ENCODE measurements around the gene GNMT.

- TF ChIP-seq CTCF (IDR thresholded peaks at IDR 0.05; ENCODE audit: insufficient read depth, low read length, poor library complexity, severe bottlenecking) (no peak), EZH2phosphoT487 (conservative IDR thresholded peaks at IDR 0.05; ENCODE audit: low read length) (no peak)
Measured at GRCh38 chr6:42911171-42912021, 49.2 kb upstream of the GNMT start.
